K562 (cell line): Measurements from ENCODE around the gene TFAP2A. TPM values are rescaled to one million over a fixed set of nuclear protein-coding genes. Genes with fewer than 3 reads are reported as not detected.

Experiments
- BDP1 ChIP-seq: IDR thresholded peaks from 3 replicates; pipeline ENCODE4 v1.6.1; 2011; ENCODE audit not compliant: insufficient read length, insufficient read depth
- CTCF ChIP-seq, 3 experiments: IDR thresholded peaks in 2 of 3; conservative IDR thresholded peaks in 1 of 3; 2 replicates each; pipeline ENCODE4 v1.5.1; 2011 to 2012; ENCODE audit warnings: low read length in 3 of 3, mild to moderate bottlenecking in 3 of 3, control low read depth in 2 of 3, improper control_type of control experiment in 1 of 3, inconsistent platforms in 1 of 3, low read depth in 1 of 3, mixed read lengths in 1 of 3, moderate library complexity in 1 of 3; ENCODE audit not compliant: insufficient read depth in 2 of 3
- FIP1L1 ChIP-seq: fragments of 200-400 bp; formaldehyde crosslinking; IDR thresholded peaks from 2 replicates; pipeline ENCODE4 v1.6.1; 2018; ENCODE audit warnings: mild to moderate bottlenecking, low read depth, low read length; ENCODE audit not compliant: poor library complexity, severe bottlenecking
- MBD1 ChIP-seq: fragments of 250-450 bp; sonication (Bioruptor Pico); IDR thresholded peaks from 2 replicates; pipeline ENCODE4 v1.8.0; 2022; ENCODE audit warnings: inconsistent platforms
- RBM34 ChIP-seq: fragments of 200-400 bp; formaldehyde crosslinking; IDR thresholded peaks from 2 replicates; pipeline ENCODE4 v1.6.1; 2018; ENCODE audit warnings: low read length, borderline replicate concordance; ENCODE audit not compliant: insufficient read depth
- TAF15 ChIP-seq: fragments of 200-400 bp; formaldehyde crosslinking; IDR thresholded peaks from 2 replicates; pipeline ENCODE4 v1.6.1; 2017; ENCODE audit warnings: mild to moderate bottlenecking, low read depth, low read length, moderate library complexity
- ZBTB5 ChIP-seq: fragments of 450-650 bp; IDR thresholded peaks from 2 replicates; pipeline ENCODE4 v1.6.1; 2017; ENCODE audit warnings: antibody characterized with exemption
- ZNF23 ChIP-seq: fragments of 250-450 bp; sonication (Bioruptor Pico); IDR thresholded peaks from 2 replicates; pipeline ENCODE4 v1.4.0; 2020; ENCODE audit warnings: mild to moderate bottlenecking
- polyA plus RNA-seq, 8 experiments: library from polyadenylated mRNA; depleted of rRNA in 4 of 8; stranded (reverse) in 5 of 8; unstranded in 3 of 8; fragments of >200 nt; fragmentation: Nextera tagmentation in 2 of 8; fragmentation: Illumina TruSeq in 1 of 8; extraction: Ambion mirVana in 2 of 8; extraction: Trizol in 1 of 8; gene quantifications; 2 replicates each; pipeline versions ENCODE4 v1.2.1 to v1.2.3, GENCODE V29; 2011 to 2014; ENCODE audit warnings: inconsistent platforms in 1 of 8, missing spikeins in 1 of 8
- total RNA-seq, 7 experiments: library from RNA; depleted of rRNA in 6 of 7; stranded (reverse); fragments of >200 nt in 6 of 7; fragmentation: Illumina TruSeq in 2 of 7; extraction: Trizol in 2 of 7; gene quantifications; 2 replicates each; pipeline versions ENCODE4 v1.2.1 to v1.2.3, GENCODE V29; 2011 to 2021; ENCODE audit warnings: low replicate concordance in 1 of 7
- TF ChIP-seq, protein P1 (sequence below): sonication (generic); formaldehyde crosslinking; IDR thresholded peaks from 2 replicates; pipeline ENCODE4 v1.8.1; 2023; ENCODE audit warnings: missing genetic modification reagents, mild to moderate bottlenecking, borderline replicate concordance
- TF ChIP-seq, protein P2 (sequence below): fragments of 250-450 bp; sonication (Bioruptor Pico); IDR thresholded peaks from 2 replicates; pipeline ENCODE4 v1.5.1; 2021; ENCODE audit warnings: mild to moderate bottlenecking

TFAP2A gene
- total and polyA plus RNA-seq, 9 of the 15 experiments (the other 6 are each of a cell fraction or from before 2014, with no cell fraction given) = 0.14 to 0.53 (median 0.19) TPM; not detected in 1

DNA sequence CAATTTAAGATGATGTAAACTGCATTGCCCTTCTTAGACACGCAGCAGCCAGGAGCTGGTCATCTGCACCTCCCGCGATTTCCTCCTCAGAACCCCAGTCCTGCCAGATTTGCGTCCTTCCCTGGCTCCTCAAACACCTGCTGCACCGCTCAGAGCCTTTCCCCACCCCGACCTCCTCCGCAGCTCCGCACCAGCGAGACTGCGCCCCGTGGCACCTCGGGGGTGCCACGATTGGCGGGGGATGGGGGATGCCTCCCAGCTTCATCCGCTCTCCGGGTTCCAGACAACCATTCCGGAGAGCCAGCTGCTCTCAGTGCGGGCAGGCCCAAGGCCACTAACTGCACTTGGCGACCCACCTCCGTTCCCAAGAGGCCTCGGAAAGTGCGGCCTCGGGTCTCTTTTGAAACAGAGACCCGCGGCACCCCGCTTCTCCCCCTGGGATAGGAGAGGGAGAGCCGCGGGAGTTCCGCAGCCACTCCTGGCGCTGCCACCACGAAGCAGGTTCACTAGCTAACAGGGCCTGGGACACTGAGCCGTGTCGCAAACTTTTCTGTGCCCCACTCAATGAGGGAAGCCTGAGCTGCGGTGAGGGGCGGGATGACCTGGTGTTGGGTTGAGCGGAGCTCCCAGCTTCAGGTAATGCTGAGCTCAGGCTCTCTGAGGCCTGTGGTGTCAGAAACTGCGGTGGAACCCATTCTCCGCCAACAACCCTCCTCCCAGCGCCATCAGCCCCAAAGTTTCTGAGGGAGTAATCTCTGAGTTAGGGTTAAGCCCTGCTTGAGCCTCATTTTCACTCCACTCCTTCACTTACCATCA is 7.3 kb upstream of the TFAP2A start (continued):
- TF ChIP-seq CTCF (IDR thresholded peaks at IDR 0.05 in 2 of 3, conservative IDR thresholded peaks at IDR 0.05 in 1 of 3; ENCODE audit: insufficient read depth in 2 of 3, low read depth in 1 of 3, low read length in 3 of 3) (no peak), BDP1 (no peak), RBM34 (no peak), FIP1L1 (no peak), MBD1 (CRISPR knock-in tag) (no peak), TAF15 (no peak), ZBTB5 (no peak), ZNF23 (CRISPR knock-in tag) (no peak)
- TF ChIP-seq, protein P1, sequence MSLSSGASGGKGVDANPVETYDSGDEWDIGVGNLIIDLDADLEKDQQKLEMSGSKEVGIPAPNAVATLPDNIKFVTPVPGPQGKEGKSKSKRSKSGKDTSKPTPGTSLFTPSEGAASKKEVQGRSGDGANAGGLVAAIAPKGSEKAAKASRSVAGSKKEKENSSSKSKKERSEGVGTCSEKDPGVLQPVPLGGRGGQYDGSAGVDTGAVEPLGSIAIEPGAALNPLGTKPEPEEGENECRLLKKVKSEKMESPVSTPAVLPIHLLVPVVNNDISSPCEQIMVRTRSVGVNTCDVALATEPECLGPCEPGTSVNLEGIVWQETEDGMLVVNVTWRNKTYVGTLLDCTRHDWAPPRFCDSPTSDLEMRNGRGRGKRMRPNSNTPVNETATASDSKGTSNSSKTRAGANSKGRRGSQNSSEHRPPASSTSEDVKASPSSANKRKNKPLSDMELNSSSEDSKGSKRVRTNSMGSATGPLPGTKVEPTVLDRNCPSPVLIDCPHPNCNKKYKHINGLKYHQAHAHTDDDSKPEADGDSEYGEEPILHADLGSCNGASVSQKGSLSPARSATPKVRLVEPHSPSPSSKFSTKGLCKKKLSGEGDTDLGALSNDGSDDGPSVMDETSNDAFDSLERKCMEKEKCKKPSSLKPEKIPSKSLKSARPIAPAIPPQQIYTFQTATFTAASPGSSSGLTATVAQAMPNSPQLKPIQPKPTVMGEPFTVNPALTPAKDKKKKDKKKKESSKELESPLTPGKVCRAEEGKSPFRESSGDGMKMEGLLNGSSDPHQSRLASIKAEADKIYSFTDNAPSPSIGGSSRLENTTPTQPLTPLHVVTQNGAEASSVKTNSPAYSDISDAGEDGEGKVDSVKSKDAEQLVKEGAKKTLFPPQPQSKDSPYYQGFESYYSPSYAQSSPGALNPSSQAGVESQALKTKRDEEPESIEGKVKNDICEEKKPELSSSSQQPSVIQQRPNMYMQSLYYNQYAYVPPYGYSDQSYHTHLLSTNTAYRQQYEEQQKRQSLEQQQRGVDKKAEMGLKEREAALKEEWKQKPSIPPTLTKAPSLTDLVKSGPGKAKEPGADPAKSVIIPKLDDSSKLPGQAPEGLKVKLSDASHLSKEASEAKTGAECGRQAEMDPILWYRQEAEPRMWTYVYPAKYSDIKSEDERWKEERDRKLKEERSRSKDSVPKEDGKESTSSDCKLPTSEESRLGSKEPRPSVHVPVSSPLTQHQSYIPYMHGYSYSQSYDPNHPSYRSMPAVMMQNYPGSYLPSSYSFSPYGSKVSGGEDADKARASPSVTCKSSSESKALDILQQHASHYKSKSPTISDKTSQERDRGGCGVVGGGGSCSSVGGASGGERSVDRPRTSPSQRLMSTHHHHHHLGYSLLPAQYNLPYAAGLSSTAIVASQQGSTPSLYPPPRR (CRISPR knock-in tag) = no peak
- TF ChIP-seq, protein P2, sequence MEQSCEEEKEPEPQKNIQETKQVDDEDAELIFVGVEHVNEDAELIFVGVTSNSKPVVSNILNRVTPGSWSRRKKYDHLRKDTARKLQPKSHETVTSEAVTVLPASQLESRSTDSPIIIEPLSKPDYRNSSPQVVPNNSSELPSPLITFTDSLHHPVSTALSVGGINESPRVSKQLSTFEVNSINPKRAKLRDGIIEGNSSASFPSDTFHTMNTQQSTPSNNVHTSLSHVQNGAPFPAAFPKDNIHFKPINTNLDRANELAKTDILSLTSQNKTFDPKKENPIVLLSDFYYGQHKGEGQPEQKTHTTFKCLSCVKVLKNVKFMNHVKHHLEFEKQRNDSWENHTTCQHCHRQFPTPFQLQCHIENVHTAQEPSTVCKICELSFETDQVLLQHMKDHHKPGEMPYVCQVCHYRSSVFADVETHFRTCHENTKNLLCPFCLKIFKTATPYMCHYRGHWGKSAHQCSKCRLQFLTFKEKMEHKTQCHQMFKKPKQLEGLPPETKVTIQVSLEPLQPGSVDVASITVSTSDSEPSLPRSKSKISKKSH (CRISPR knock-in tag) = no peak
